CMK (cell line): ENCODE data around the gene IRX2.

Experiments used
- DNase-seq: peaks from one replicate; pipeline ENCODE4 v3.0.0-alpha.2; 2010; ENCODE audit warnings: low read depth

IRX2 gene

DNA sequence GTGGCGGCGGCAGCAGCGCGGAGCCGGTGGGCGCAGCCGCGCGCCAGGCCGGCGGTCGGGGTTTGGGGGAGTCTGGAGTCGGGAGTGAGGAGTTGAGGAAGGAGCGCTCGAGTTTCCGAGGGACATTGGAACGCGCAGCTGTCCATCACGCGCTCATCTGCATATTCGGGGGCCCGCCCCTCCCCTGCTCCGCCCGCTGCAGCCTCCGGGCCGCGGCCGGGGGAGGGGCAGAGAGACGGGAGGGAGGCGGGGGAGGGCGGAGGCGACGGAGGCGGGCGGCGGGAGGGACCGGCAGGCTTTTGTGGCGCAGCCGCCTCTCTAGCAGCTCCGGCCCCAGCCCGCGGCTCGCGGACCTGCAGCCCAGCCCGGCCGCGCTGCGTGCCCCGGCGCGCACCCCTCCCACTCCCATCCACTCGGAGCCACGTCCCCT, at the start of gene IRX2:
Gene IRX2, minus strand, starts transcription at position 86 of the 430 bp plus-strand sequence. CDS start 264 bp downstream, outside the sequence.
- no peak for DNase-seq

GRCh38 chr5:2800035-2800434, 48.6 kb upstream of the IRX2 start:
- no peak for DNase-seq

DNA sequence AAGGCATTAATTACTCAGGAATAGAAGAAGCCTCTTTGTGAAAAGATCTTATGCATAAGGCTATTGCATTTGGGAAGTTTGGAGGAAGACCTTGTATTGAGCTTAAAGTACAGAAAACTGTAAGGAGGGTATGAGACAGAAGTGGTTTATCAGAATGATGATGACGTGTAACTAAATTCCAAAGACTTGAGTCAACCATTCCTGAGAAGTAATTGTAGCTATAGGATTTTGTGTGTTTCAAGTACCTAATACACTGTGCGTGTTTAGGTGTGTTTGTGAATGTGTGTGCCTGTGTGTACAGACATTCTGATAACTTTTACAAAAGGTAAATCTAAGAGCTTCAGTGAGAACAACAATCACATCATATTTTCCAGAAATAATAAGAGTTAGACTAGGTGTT, 46.5 kb upstream of the IRX2 start:
- DNase-seq: no peak

GRCh38 chr5:2797160-2797559, 45.7 kb upstream of the IRX2 start:
- DNase-seq: no peak

GRCh38 chr5:2783223-2783622, 31.7 kb upstream of the IRX2 start:
- no peak for DNase-seq

DNA sequence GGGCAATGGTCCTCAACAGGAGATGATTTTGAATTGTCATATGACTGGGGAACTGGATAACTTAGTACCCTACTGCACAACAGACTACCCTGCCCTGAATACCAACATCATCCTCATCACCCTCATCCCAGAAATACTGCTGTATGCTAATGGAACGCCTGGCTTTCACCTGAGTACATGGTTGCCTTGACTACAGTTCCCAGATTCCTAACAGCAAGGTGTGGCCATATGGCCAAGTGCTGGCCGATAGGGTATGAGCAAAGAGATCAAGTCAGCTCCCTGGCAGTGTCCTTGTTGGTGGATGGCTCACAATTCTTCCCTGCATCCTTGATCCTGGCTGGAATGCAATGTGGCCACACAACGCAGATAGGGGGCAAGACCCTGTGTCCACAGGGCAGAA, 31.2 kb upstream of the IRX2 start:
- DNase-seq: no peak

DNA sequence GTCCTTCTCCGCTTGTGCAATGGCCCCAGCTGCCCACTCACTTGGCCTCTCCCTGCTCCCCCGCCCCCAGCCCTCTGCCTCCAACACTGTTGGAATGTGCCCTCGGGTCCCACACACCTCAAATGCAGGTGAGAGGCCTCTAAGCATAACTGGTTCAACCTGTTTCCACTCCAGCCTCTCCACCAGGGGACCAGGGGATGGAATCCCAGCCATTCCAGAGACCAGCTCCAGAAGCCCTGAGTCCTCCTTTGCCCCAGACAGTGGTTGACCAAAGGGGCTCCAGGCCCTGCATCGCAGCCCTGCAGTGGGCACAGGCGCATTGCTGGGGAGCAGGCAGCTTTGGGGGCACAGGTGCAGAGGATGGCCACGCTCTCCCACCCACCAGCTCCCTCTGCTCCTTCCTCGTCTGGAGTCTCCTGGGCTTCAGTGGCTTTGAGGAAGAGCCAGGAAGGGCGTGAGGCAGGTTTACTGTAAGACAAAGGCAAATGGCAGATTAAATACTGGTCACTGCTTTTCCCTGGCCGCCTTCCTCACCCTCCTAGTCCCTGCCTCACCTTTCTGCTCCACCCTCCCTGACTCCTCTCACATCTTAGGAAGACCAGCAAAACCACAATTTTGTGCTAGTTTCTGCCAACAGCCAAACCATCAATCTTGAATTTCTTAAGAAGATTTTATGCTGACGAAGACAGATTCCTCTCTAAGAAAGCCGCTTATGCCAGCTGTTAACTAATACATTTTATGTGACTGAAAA, 29.1 kb upstream of the IRX2 start:
- no peak for DNase-seq

DNA sequence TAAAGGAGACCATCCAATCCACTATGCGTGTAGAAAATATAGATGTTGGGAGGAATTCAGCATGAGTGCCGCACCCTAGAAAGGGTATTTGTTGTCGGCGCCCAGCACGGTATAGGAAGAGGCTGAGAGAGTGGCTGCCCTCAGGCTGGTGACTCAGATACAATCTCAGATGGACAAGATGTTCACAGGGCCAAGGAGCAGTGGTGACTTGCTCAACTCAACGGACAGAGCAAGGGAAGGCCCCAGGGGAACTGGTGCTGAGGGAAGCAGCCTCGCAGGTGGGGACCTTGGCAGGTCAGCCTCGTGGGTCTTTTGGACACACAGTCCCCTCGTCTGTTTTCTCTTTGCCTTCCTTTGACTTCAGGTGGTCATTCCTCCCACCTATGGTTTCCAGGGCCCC, 28.0 kb upstream of the IRX2 start:
- no peak for DNase-seq

GRCh38 chr5:2776337-2777302, 25.1 kb upstream of the IRX2 start:
- DNase-seq: no peak

GRCh38 chr5:2773327-2773726, 21.9 kb upstream of the IRX2 start:
- no peak for DNase-seq

DNA sequence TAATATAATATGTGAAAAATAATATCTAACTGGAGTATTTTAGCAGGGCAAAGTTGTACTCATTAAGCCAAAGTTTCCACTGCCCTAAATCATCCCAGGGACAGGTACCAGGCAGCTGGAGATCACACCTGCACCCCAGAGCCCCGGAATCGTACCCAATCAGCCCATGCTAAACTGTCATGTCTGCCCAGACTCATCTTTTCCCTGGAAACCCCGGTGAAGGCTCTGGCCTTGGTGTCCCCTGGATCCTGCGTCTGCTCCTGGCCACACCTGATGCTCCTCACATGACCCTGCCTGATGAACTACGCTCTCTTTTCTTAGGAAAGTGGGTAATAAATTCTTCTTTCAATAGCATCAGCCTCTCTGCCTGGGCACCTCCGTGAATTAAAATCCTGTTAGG, 15.6 kb upstream of the IRX2 start:
- no peak for DNase-seq

- no peak for DNase-seq
These were observed 13.1 kb upstream of the IRX2 start for GRCh38 chr5:2764581-2764980.

GRCh38 chr5:2763533-2763794, 12.0 kb upstream of the IRX2 start:
- DNase-seq: no peak

GRCh38 chr5:2762744-2763532, 11.5 kb upstream of the IRX2 start:
- no peak for DNase-seq

DNA sequence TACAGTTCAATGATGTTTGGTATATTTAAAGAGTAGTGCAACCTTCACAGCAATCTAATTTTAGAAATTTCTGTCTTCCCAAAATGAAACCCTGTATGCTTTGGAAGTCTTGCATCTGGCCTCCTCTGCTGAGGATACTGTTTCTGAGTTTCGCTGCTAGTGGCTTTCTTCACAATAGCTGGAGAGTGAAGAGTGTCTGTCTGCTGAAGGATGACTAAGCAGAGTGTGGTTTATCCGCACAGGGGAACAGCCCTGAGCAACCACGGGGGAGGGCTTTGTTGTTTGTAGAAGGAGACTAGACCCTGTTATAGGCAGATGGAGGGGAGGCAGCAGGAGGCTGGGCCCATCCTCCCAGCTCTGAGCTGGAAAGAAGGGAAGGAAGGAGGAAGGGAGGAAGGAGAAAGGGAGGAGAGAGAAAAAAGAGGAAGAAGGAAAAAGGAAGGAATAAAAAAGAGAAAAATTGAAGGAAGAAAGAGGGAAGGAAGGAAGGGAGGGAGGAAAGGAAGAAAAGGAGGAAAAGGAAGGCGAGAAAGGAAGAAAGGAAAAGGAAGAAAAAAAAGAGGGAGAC, 10.5 kb upstream of the IRX2 start:
- DNase-seq: no peak

- DNase-seq: no peak
These were observed 8.4 kb upstream of the IRX2 start for GRCh38 chr5:2759696-2760461.

DNA sequence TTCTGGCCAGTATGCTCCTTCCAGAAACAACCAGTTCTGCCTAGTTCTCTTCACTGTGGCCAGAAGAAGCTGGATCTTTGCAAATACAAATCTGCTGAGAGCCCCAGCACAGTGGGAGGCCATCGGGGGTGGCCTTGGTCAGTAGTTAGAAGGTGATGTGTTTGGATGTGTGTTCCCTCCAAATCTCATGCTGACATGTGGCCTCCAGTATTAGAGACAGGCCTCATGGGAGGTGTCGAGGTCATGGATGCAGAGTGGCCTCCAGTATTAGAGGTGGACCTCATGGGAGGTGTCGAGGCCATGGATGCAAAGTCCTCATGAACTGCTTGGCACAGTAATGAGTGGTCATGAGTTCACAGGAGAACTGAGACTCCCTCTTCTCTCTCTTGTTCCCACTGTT, 7.6 kb upstream of the IRX2 start:
- DNase-seq: no peak

DNA sequence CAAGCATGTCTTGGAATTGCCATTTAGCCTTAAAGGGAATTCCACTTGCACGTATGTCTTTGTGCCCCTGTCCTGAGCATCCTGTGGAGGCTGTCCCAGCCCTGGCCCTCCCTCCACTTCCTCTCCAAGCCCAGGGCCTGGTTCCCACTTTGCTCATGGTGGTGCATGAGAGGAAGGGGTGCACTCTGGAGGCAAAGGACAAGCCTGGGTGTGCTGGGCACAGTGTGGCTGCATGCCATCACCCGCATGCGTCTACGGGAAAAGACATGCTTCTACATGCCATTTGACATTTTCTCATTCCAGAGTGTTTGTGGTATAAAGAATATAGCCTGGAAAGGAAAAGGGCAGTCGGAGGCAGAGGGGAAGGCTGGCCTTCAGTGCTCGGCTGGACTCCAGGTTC, 7.2 kb upstream of the IRX2 start:
- no peak for DNase-seq

DNA sequence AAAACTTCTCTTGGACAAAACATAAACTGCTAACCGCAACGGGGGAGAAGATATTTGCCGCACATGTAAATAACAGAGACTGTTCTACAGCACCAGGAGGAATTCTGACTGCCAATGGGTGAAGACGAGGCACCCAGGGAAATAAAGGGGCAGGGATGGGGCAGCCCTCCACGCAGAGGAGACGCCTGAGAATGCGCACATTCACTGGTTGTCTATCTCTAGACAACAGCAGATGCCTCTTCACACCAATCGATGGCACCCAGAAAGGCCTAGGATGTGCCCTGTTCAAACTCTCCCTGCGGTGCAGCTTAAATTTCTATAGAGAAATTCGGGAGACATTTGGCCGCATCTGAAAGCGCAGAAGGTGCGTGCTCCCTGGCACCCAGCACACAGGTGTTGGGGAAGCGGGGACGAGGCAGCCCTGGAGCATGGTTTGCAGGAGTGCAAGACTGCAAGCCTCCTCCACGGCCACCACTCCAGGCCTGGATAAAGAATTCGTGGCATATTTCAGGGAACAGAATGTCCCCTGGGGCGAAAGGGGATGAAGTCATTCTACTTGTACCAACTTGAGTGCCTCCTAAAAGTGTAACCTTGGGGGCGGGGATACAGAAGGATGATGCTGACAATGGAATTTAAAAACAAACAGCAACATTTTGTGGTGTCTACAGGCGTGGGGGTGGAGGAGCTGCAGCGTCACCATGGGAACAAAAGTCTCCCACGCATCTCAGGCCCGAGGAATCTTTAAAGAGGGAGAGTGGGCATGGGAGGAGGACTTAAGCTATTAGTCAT, 6.3 kb upstream of the IRX2 start:
- no peak for DNase-seq
